Activated T-helper 1 cell treated with Interleukin-2 at 50 U/mL for 16 hours (primary cell): ENCODE results near the gene PERM1.
"Not testable (repeated sequence)": the region's sequence is repeated elsewhere in the genome, so short reads cannot be mapped to it uniquely, and the experiment has no call there.

Source experiments
- DNase-seq: peaks from one replicate; pipeline ENCODE4 v3.0.0-alpha.2; 2020; ENCODE audit warnings: low read depth

Gene PERM1

DNA sequence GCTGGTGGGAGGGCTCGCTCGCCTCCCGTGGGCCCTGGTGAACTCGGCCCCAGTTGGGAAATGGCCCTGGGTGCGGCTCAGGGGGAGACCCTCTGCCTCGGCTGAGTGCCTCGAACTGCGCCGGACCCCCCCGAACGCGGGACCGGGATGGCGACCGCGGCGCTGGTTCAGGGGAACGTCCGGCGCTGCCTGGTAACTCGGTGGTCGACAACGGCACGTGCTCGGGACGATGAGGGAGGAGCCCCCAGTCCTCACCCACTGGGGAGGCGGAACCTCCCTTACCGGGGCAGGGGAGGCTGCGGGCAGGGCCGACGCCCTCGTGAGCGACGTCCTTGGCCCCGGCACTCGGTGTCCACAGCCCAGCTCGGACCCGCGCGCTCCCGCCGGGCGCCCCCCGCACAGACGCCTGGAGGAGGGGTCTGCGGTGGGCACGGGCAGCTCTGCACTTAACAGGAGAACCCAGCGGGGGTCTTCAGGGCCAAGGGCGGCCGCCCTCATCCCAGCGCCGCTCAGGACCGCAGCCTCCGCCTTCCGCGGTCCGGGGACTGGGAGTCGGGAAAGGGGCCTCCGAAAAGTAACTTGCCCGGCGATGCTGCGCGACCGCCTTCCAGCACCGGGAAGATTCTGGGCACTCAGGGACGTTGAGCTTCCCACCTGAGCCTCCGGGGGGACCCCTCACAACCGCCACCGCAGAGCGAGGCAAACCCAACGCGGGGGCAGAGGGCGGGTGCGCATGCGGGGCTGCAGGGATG is 16.3 kb upstream of the PERM1 start:
- DNase-seq = no peak

DNA sequence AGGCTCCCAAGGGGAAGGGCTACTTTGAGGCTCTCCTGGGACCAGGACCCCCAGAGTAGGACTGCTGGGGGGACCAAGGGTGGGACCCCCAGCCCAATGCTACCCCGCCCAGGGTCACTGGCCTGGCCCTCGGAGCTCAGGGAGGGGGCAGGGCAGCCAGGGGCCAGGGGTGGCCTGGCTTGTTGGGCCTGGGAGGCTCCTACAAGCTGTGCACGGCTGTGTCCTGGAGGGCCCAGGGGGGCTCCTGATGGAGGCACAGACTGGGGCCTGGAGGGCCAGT is 15.8 kb upstream of the PERM1 start:
- no peak for DNase-seq

DNA sequence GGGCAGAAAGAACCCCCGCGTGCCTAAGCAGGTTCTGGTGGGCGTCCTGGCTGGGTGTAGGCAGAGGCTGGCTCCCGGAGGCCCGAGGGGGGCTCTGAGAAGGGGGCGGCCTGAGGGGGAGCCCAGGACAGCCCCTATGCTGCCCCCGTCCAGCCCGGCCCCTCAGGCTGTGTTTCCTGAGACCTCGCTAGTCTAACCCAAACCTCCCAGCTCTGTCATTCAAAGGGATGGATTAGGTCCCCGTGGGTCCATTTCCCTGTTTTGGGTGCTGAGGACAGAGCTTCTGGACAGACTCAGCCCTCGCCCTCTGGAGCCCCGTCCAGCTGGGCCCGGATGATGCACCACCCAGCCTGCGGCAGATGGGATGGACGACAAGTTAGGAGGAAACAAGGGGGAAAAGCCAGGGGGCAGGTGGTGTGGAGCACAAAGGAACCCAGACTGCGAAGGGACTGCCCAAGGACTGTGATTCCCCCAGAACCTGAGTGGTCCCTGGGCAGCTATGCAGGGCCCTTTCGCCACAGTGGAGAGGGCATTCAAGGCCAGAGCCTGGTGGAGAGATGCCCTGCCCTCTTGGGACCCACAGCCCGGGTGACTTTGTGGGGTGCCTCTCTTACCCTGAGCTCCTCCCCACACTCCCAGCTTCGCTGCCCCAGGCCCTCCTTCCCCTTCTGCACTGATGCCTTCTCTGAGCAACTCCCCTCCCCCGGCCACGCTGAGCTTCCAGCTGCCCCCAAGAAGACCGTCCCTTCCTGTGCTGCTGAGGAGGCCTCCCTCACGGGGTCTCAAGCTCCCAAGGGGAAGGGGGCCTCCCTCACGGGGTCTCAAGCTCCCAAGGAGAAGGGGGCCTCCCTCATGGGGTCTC is 15.2 kb upstream of the PERM1 start:
- no peak for DNase-seq

DNA sequence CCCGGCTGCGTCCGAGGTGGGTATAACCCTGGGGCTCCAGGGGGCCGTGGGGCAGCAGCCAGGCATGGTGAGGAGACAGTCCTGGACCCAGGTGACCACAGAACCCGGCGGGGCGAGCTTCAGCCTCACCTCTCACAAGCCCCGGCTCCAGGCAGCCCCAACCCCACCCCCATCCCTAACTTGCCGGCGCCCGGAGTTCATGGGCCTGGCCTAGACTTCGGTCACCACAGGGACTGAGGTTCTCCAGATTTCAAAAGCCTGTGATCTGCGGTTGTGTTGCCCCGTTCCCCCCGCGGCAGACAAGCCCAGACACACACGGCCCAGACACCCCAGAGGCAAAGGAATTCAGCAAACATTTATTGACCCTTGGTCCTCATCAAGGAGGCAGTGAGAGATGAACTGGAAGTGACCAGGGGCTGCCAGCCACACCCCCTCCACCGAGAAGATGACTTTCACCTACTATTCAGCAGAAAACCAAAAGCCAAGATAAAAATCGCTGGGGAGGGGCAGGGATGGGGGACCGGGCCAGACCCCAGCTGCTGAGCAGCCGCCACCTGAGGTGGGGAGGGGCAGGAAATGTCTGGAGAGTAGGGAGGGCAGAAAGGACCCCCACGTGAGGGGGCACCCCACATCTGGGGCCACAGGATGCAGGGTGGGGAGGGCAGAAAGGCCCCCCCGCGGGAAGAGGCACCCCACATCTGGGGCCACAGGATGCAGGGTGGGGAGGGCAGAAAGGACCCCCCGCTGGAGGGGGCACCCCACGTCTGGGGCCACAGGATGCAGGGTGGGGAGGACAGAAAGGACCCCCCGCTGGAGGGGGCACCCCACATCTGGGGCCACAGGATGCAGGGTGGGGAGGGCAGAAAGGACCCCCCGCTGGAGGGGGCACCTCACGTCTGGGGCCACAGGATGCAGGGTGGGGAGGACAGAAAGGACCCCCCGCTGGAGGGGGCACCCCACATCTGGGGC is 14.1 kb upstream of the PERM1 start:
- no peak for DNase-seq

DNA sequence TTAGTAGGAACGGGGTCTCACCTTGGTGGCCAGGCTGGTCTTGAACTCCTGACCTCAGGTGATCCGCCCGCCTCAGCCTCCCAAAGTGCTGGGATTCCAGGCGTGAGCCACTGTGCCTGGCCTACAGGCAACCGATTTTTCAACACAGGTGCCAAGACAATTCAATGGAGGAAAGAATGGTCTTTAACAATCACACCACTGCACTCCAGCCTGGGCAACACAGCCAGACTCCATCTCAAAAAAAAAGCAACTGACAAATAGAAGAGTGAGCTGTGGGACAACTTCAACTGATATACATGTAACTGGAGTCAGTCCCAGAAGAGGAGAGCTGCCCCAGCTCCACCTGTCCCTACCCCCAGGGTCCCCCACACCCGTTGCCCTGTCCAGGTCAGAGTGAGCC is 12.7 kb upstream of the PERM1 start:
- DNase-seq = not testable (repeated sequence)

DNA sequence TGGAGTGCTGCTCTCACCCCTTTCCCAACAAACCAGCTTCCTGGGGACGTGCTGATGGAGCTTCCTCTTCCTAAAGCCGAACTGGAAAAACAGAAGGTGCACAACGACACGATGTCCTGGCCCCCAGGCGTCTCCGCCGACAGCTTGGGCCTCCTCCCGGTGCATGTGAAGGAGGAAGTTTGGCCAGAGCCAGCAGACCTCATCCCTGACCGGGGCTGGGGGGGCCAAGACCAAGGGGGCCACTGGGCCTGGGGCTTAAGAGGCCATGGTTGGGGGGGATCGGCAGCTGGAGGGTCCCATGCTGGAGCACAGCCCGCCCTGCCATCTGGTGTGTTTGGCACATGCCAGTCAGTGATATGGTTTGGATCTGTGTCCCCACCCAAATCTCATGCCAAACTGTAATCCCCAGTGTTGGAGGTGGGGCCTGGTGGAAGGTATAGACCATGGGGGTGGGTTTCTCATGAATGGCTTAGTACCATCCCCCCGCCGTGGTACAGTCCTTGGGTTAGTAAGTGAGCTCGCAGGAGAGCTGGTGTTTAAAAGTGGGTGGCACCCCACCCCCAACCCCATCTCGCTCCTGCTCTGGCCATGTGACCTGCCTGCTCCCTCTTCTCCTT is 11.6 kb upstream of the PERM1 start:
- DNase-seq = no peak

DNA sequence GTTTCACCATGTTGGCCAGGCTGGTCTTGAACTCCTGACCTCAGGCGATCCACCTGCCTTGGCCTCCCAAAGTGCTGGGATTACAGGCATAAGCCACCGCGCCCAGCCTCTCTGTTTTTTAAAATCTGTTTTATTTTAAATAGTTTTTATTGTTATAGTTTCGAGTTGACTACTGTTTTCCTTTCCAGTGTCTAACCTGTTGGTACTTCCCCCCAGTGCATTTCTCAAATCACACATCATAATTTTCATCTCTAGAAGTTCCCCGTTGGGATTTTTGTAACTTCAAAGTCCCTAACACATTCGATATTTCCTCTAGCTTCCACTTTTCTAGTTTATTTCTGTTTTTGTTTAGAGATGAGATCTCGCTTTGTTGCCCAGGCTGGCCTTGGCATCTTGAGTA is 10.5 kb upstream of the PERM1 start:
- no peak for DNase-seq

DNA sequence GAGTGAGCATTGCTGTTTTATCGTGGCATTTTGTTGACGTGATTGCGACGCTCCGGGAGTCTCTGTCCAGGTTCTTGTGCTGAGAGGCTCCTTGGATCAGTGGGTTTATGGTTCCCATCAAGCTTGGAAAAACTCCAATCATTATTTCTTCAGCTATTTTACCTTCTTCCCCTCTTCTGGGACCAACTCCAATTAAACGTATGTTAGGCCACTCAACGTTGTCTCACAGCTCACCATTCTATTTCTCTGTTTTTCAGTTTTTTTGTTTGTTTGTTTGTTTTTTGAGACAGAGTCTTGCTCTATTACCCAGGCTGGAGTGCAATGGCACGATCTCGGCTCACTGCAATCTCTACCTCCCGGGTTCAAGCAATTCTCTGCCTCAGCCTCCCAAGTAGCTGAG is 10.0 kb upstream of the PERM1 start:
- DNase-seq = no peak

DNA sequence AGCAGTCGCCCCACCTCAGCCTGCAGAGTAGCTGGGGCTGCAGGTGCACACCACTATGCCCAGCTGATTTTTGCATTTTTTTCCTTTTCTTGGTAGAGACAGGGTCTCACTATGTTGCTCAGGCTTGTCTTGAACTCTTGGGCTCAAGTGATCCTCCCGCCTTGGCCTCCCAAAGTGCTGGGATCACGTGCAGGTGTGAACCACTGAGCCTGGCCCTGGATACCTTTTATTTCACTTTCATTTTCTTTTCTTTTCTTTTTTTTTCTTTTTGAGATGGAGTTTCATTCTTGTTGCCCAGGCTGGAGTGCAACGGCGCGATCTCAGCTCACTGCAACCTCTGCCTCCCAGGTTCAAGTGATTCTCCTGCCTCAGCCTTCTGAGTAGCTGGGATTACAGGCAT is 9.4 kb upstream of the PERM1 start:
- not testable (repeated sequence) for DNase-seq

DNA sequence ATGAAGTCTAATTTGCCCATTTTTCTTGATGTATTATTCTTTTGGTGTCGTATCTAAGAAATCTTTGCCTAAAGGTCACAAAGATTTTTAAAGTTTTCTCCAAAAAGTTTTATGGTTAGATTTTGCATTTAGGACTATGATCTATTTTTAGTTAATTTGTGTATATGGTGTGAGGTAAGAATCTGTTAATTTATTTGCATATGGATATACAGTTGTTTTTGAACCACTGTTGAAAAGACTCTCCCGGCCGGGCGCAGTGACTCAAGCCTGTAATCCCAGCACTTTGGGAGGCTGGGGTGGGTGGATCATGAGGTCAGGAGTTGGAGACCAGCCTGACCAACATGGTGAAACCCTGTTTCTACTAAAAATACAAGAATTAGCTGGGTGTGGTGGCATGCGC is 6.2 kb upstream of the PERM1 start:
- not testable (repeated sequence) for DNase-seq

DNA sequence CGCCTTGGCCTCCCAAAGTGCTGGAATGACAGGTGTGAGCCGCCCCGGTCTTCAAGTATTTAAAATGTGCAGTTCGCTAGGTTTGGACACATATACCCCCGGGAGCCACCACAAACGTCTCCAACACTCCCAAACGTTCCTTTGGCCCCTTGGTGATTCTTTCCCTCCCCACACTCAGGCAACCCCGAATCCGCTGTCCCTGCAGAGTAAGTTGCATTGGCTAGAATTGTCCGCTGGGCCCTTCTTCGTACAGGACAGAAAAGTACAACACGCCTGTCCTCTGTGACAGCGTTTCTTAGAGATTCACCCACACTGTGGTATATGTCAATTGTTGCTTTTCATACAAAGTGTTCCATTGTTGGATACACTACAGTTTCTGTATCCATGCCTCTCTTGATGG is 3.2 kb upstream of the PERM1 start:
- DNase-seq = no peak

DNA sequence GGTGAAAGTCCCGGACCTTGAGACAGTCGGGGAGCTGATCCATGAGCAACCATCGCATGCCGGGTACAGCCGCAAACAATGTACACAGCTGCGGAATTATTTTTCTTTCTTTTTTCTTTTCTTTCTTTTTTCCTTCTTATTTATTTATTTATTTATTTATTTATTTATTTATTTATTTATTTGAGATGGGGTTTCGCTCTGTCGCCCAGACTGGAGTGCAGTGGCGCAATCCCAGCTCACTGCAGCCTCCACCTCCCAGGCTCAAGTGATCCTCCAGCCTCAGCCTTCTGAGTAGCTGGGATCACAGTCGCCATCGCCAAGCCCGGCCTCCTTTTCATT is 2.6 kb upstream of the PERM1 start:
- no peak for DNase-seq

DNA sequence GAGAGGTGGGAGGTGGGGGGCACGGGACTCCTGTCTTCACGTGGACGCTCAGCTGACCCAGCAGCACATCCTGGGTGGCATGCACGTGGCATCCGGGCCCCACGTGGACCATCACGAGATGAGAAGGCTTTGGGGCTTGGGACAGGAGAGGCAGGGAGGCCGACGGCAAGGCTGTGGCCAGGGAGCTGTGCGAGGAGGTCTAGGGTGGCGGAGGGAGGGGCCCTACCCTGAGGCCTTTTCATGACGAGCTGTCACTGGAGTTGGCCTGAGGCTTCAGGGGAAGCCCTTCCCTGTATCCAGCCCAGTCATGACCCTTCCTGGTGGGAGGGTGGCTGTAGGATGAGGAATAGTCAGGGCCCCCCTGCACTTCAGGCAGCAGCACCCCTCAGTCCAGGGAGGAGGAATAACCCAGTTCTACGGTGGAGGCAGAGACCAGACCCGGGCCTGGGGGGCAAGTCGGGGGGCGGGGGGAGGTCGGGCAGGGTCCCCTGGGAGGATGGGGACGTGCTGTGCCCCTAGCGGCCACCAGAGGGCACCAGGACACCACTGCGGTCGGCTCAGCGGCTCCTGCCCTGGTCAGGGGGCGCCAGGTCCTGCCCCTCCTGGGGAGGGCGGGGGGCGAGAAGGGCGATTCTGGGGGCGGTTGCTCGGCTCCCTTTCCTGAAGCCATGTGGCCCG is 2.0 kb upstream of the PERM1 start:
- DNase-seq = no peak

DNA sequence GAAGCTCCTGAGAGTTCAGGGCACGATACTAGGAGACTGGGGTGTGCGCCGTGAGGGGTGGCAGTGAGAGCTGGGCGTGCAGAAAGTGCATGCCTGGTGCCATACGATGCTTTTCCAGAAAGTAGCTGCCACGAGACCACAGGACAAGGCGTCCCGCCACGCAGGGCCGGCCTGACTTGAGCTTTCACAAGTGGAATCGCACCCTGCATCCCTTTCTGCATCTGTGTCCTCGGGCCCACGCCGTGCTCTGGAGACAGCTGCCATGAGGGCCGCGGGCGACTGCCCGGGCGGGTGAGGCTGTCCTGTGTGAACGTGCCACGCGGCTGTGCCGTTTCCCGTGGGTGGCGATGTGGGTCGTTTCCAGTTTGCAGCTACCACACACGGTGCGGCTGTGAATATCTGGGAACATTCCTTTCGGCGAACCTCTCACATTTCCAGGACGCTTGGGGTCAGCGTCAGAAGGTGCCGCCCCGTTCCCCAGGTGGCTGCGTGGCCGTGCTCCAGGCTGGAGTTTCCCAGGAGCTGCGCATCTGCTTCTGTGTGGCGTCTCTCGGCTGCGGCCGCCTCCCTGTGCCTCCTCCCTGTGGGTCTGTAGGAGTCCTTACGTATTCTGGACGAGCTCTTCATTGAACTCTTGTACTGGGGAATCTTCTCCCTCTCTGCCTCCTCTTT is 1.0 kb upstream of the PERM1 start:
- DNase-seq = no peak

DNA sequence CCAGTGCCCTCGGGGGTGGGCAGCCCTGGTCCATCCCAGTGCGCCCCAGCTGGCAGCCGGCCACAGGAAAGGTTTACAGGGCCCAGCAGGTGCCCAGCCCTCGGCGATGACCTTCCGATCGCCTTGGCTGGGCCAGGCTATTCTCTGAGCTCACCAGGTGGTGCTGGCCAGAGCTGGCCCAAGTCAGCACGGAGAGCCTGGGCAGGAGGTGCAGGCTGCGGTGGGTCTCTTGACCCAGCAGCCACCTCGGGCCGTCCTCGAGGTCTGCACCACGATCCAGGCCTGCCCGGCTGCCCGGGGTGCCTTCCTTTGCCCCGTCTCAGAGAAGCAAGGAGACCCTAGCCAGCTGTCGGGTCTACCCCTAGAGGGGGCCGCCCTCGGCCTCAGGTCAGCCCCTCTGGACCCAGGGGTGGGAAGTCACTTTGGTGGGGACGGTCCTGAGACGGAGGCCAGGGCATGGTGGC is 370 bp downstream of the PERM1 start:
- DNase-seq = no peak

DNA sequence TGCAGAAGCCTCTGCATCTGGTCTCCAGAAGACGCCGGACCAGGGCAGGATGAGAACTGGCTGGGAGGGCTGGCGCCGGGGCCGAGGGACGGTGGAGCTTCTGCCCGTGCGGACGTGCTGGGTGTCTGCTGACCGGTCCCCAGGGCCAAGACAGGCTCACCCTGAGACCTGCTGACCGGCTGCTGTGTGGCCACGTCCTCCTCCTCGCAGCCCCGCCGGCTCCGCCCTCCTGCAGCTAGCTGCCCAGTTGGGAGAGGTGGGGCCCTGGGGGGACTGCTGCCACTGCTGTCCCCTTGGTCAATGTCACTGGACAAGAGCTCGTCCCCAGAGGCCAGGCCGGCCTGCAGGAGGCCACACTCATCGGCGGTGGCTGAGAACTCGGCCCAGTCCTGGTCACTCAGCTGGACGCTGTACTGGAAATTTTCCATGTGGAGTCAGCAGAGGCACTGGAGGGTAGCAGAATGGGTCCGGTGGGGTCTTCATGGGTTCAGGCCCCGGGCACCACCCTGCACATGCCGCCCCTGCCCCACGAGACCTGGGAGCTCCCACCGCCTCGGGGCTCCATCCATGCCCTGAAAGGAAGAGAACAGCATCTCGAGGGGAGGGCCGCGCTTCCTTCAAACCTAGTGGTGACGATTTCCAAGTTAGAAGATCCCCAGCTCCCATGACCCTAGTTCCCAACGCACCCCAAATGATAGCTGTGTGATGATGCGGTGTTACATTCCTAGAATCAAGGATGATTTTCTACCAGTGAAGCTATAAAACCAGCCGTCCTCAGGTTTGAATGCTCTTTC is 1.1 kb downstream of the PERM1 start:
- DNase-seq = no peak

DNA sequence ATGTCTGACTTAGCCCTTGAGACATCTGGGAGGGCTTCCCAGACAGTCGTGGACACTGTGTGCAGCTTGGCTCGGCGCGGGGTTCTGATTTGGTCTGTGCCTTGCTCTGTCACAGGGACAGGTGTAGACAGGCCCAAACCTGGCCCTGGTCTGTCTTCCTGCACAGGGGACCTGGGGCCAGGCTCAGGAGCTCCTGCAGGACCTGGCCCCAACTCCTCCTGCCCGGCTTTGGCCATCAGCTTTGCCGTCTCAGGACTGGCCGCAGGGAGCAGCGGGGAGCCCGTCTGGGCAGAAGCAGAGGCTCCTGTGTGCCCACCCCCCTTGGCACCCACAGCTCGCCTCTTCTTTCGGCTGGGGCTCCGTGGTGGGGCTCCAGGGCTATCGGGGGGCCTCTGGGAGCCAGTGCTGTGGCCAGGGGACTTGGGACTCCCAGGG is 1.7 kb downstream of the PERM1 start:
- no peak for DNase-seq

DNA sequence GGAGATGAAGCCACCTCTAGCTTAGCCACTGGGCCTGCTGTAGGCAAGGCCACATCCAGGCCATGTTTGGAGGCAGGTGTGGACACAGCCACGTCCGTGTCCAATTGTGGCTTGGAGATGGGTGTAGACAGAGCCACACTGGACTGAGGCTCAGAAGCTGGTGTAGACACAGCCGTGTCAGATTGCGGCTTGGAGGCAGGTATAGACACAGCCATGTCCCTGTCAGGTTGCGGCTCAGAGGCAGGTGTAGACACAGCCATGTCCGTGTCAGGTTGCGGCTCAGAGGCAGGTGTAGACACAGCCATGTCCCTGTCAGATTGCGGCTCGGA is 2.2 kb downstream of the PERM1 start:
- DNase-seq = no peak

DNA sequence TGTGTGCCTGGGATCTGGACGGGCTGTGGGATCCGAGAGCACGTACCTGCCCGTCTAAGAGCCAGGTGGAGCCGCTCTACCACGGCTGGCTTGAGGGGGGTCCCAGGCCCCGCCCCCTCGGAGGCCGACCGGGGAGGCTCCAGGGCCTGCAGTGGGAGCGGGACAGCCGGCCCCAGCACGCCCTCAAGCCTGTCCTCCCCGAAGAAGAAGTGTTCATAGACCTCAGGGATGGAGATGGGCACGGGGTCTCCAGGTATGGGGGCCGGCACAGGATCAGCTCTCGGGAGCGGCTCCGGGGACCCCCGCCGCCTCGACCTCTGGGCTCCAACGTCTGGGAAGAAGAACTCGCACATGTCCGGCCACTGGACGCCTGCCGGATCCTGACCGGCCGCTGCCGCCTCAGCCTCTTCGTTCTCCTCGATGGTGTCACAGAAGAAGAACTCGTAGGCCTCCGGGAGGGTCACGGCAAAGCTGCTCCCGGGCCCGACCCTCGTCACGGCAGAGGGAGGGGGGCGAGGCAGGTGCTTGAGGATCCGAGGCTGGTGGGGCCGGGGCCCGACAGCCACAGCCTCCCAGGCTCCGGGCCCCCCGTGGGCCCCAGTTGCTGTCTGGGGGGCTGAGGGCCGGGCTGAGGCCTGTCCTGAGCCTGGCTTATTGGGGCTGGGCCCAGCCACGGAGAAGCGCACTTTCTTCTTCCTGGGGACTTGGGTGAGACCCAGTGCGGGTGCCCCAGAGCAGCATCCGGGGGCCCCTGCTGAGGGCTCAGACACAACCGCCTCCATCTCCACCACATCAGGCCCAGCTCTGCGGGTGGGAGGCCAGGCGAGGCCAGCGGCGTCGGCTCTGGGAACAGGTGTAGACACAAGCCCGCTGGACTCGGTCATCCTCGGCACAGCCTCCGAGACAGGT is 2.8 kb downstream of the PERM1 start:
- no peak for DNase-seq
